ENCODE data around the gene CCDC40. TPM values are rescaled to one million over a fixed set of nuclear protein-coding genes. Genes with fewer than 3 reads are reported as not detected.

CCDC40 gene
- total RNA-seq, 1 donor from 2014 or later: 3.3 TPM

GRCh38 chr17:80047176-80047575 is 10.7 kb downstream of the CCDC40 start:
- DNase-seq: no peak

- DNase-seq: no peak
Measured at GRCh38 chr17:80049986-80050385, 13.5 kb downstream of the CCDC40 start.

DNA sequence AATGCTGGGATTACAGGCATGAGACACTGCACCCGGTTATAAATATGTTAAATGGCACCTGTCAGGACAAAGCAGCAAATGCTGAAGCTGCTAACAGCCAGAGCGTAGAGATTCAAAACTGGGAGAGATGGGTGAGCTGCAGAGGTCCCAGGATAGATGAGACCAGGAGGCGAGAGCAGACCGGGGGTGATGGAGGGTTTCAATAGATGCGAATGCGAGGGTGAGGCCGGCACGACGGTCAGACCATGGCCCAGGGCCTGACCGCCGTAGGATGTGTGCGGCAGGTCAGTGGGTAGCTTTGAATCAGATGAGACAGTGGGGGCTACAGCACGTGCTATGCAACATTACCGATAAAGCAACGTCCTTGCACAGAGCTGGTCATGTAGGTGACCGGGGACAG is 14.3 kb downstream of the CCDC40 start:
- no peak for DNase-seq

DNA sequence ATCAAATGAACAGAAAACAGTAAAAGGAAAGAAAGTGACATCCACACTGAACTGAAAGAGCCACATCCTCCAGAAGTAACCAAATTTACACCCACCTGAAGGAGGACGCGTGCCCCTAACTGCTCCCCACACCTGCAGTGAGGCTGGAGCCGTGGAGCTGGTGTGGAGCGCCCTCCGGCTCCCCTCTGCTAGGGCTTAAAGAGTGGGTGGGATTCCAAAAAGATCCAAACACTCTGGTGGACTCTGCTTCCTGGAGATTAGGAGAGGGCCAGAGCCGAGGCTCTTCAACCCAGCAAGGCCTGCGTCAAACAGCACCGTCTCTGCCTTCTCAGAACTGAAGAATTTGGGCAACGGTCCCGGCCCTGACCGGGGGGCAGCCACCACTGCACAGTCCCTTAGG is 15.2 kb downstream of the CCDC40 start:
- no peak for DNase-seq

- DNase-seq: no peak
Measured at GRCh38 chr17:80053102-80053501, 16.7 kb downstream of the CCDC40 start.

- no peak for DNase-seq
Measured at GRCh38 chr17:80055597-80055996, 19.2 kb downstream of the CCDC40 start.

DNA sequence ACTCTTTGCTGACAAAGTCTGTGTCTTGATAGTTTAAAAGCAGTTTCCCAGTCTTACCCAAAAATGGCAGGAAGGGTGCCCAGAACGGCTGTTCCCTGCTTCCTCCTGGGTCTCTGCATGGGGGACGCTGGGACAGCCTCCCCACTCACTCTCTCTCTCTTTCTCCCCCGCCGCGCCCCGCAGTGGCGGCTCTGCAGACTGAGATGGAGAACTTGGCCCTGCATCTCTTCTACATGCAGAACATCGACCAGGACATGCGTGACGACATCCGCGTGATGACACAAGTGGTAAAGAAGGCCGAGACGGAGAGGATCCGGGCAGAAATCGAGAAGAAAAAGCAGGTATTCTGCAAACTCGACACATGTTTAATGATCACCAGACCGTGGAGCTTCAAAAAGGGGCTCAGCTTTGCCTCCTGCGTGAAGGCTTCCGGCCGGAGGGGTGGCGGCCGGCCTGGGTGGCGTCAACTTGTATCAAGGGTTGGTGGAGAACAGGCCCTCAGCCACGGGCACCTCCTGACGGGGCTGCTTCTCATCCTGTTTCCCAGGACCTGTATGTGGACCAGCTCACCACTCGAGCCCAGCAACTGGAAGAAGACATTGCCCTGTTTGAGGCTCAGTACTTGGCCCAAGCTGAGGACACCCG is 22.0 kb downstream of the CCDC40 start:
- no peak for DNase-seq

GRCh38 chr17:80060644-80061043 is 24.2 kb downstream of the CCDC40 start:
- no peak for DNase-seq

- DNase-seq: no peak
Measured at GRCh38 chr17:80061421-80061820, 25.0 kb downstream of the CCDC40 start.

GRCh38 chr17:80063830-80064585 is 27.6 kb downstream of the CCDC40 start:
- DNase-seq: no peak

DNA sequence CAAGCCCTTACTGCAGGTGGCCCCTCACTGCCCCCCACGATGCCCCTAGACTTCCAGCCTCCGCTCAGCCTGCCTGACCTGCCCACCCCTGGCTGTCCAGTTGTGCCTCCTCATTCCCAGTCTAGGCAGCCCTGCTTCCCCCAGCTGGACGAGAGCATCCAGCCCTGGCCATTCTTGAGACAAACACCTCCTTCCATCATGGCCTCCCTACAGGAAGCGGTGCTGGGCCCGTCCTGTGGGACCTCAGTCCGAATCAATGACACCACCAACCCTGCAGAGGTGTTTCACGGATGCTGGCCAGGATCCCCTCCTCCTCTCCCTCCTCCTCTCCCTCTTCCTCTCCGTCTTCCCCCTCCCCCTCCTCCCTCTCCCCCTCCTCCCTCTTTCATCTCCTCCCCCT is 28.3 kb downstream of the CCDC40 start:
- no peak for DNase-seq

GRCh38 chr17:80065478-80066170 is 29.2 kb downstream of the CCDC40 start:
- no peak for DNase-seq

- DNase-seq: no peak
Measured at GRCh38 chr17:80067393-80067986, 31.0 kb downstream of the CCDC40 start.

DNA sequence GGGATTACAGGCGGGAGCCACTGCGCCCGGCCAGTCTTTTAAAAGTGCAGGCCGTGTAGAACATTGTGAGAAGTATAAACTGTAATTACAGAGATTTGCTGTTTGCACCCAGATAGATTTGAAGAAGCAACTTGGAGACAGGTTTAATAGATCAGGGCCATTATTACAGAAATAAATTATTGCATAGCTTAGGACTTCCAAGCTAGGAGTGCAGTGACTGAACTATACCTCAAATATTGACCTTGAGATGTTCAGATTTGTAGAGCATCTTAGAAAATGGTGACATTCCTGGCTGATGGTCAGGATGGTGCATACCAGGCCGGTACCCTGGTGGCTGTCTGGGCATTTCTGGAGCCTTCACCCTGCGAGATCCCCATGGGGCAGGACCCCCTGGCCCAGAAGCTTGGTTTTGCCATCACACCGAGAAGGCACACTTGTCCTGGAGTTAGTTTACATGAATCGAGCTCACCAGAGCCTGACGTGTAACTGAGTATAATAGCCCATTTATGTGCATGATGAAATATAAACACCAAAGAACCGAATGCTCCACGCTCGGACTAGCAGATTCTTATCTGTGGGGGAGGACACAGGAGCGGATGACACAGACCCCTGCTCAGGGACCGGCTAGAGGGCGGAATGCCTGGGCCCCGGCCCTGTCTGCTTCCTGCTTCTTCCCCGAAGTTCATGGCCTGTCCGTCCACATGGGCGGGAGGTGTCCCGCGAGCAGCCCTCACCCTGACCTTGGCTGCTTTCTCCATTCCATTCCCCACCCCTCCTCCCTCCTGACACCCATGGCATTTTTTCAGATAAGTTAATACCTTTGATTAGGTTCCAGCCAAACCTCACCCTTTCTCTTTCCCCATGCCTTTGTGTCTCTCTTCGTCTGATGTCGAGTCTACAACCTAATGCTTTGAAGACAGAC is 32.1 kb downstream of the CCDC40 start:
- no peak for DNase-seq

- DNase-seq: no peak
Measured at GRCh38 chr17:80070375-80071115, 34.1 kb downstream of the CCDC40 start.

DNA sequence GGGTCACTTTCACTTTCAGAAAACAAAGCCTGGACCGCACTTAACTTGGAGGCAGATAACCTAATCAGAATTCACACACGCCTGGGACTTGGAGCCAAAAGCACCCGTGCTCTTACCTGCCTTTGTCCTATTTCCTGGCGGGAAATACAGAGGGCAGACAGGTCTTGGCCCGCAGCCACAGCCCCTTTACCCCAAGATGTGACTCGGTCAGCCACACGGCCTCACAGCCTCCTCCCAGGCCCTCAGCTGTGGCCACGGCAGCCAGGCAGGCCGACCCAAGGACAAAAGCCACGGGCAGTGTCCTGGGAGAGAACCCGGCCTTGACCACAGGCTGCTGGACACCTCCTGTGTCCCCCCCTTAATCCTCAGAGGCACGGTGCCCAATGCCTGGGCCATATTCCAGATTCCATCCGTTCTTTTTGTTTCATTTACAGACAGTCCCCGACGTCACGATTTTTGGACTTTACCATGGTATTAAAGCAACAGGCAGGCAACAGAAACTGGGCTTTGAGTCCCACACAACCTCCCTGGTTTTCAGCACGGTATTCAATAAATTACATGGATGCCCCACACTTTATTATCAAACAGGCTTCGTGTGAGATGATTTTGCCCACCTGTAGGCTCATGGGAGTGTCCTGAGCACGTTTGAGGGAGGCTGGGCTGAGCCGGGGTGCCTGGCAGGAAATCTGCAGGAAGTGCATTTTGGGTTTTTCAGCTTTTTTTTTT is 34.8 kb downstream of the CCDC40 start:
- no peak for DNase-seq

DNA sequence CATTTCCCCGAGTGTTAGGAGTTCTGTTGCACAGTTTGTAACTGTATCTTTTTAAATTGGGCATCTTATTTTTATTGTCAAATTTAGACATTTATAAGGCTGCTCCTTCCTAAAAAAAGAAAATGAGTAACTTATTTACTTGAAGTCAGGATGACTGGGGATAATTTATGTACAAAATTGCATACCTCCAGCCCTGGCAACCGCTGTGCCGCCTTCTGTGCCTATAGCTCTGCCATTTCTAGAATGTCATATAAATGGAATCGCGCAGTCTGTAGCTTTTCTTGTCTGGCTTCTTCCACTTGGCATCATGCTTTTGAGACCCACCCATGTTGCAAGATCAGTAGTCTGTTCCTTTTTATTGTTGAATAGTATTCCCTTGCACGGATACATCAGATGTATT is 36.0 kb downstream of the CCDC40 start:
- no peak for DNase-seq

- no peak for DNase-seq
Measured at GRCh38 chr17:80080081-80080480, 43.6 kb downstream of the CCDC40 start.

DNA sequence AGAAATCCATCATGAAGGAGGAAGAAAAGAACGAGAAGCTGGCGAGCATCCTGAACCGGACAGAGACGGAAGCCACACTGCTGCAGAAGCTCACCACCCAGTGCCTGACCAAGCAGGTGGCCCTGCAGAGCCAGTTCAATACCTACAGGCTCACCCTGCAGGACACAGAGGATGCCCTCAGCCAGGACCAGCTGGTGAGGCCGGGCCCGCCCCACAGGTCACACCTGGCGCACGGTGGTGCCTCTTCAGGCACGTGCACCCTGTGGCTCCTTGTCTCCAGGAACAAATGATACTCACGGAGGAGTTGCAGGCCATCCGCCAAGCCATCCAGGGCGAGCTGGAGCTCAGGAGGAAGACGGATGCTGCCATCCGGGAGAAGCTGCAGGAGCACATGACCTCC is 45.2 kb downstream of the CCDC40 start:
- DNase-seq: no peak

GRCh38 chr17:80082403-80083135 is 46.1 kb downstream of the CCDC40 start:
- peak; percentile 52 for DNase-seq
